ENCODE data around the gene DBI.
"Not testable (repeated sequence)": the region's sequence is repeated elsewhere in the genome, so short reads cannot be mapped to it uniquely, and the experiment has no call there.

DBI gene

GRCh38 chr2:119365436-119365835, 1.3 kb upstream of the DBI start:
- DNase-seq (ENCODE audit: low spot score), result no peak

GRCh38 chr2:119366161-119366648, 572 bp upstream of the DBI start:
- DNase-seq (ENCODE audit: low spot score), result peak; percentile 35

- DNase-seq (ENCODE audit: low spot score), result peak; percentile 84
Observed at GRCh38 chr2:119367472-119368099, 809 bp downstream of the DBI start.

GRCh38 chr2:119369845-119370244, 3.1 kb downstream of the DBI start:
- DNase-seq (ENCODE audit: low spot score), result no peak

- DNase-seq (ENCODE audit: low spot score), result peak; percentile 96
Observed at GRCh38 chr2:119371111-119371510, 4.3 kb downstream of the DBI start.

GRCh38 chr2:119372778-119373568, 6.2 kb downstream of the DBI start:
- no peak for DNase-seq (ENCODE audit: low spot score)

GRCh38 chr2:119373907-119374745, 7.3 kb downstream of the DBI start:
- not testable (repeated sequence) for DNase-seq (ENCODE audit: low spot score)

GRCh38 chr2:119376406-119376805, 9.6 kb downstream of the DBI start:
- DNase-seq (ENCODE audit: low spot score), result not testable (repeated sequence)

GRCh38 chr2:119376810-119377209, 10.0 kb downstream of the DBI start:
- no peak for DNase-seq (ENCODE audit: low spot score)

- no peak for DNase-seq (ENCODE audit: low spot score)
Observed at GRCh38 chr2:119377294-119377992, 10.7 kb downstream of the DBI start.

- no peak for DNase-seq (ENCODE audit: low spot score)
Observed at GRCh38 chr2:119377993-119378345, 11.2 kb downstream of the DBI start.

GRCh38 chr2:119378566-119378965, 11.8 kb downstream of the DBI start:
- DNase-seq (ENCODE audit: low spot score), result no peak

GRCh38 chr2:119383410-119384140, 16.8 kb downstream of the DBI start:
- no peak for DNase-seq (ENCODE audit: low spot score)

- DNase-seq (ENCODE audit: low spot score), result no peak
Observed at GRCh38 chr2:119384971-119385370, 18.2 kb downstream of the DBI start.

GRCh38 chr2:119385466-119385865, 18.7 kb downstream of the DBI start:
- DNase-seq (ENCODE audit: low spot score), result no peak

- DNase-seq (ENCODE audit: low spot score), result peak; percentile 82
Observed at GRCh38 chr2:119387381-119388129, 20.8 kb downstream of the DBI start.

- DNase-seq (ENCODE audit: low spot score), result no peak
Observed at GRCh38 chr2:119389615-119390306, 23.0 kb downstream of the DBI start.

- no peak for DNase-seq (ENCODE audit: low spot score)
Observed at GRCh38 chr2:119393971-119394748, 27.4 kb downstream of the DBI start.

GRCh38 chr2:119397196-119397595, 30.4 kb downstream of the DBI start:
- DNase-seq (ENCODE audit: low spot score), result no peak

Measured in Ammon's horn (tissue), 1 donor.